Measurements from ENCODE around the gene TAF4. TPM values are rescaled to one million over a fixed set of nuclear protein-coding genes. Genes with fewer than 3 reads are reported as not detected.

Gene TAF4
- total RNA-seq, 4 donors from 2014 or later, result 12.0 to 19.9 (median 16.2) TPM

GRCh38 chr20:62042025-62042820, 23.5 kb downstream of the TAF4 start:
- Histone ChIP-seq H3K4me3 (no peak overlapping the region), H3K27me3 (no peaks in the 10 kb centered on the region), H3K4me1 (peaks cover 0 to 16% (median 11%) of the 10 kb centered on the region in 4 donors), H3K36me3 (no peaks in the 10 kb centered on the region), H3K9me3 (no peaks in the 10 kb centered on the region), H3K27ac (replicated peaks in 1 of 4) (no peak overlapping the region)
- no peak for DNase-seq (ENCODE audit: extremely low spot score)
- TF ChIP-seq EP300 (IDR thresholded peaks at IDR 0.05) (no peak), POLR2A (IDR thresholded peaks at IDR 0.05; ENCODE audit: low read depth) (no peak), POLR2AphosphoS5 (IDR thresholded peaks at IDR 0.05) (no peak), CTCF (IDR thresholded peaks at IDR 0.05) (no peak)
- 93% methylated on average over 21 of the region's 22 CpGs for WGBS
- intact Hi-C loops (cut with DNase I), result no loop called here

GRCh38 chr20:62040933-62041332, 24.7 kb downstream of the TAF4 start:
- DNase-seq (ENCODE audit: extremely low spot score), result no peak
- H3K27ac ChIP-seq (replicated peaks in 1 of 4), result no peak overlapping the region
- H3K4me3 ChIP-seq, result no peak overlapping the region
- WGBS, result 74% methylated on average over 13 of the region's 13 CpGs
- intact Hi-C loops (cut with DNase I), result no loop called here
- H3K27me3 ChIP-seq, result no peaks in the 10 kb centered on the region
- no peaks in the 10 kb centered on the region for H3K36me3 ChIP-seq
- no peak for TF ChIP-seq POLR2AphosphoS5 (IDR thresholded peaks at IDR 0.05)
- TF ChIP-seq EP300 (IDR thresholded peaks at IDR 0.05), result no peak
- no peak for TF ChIP-seq CTCF (IDR thresholded peaks at IDR 0.05)
- no peak for TF ChIP-seq POLR2A (IDR thresholded peaks at IDR 0.05; ENCODE audit: low read depth)
- no peaks in the 10 kb centered on the region for H3K9me3 ChIP-seq
- peaks cover 0 to 24% (median 11%) of the 10 kb centered on the region in 4 donors for H3K4me1 ChIP-seq

DNA sequence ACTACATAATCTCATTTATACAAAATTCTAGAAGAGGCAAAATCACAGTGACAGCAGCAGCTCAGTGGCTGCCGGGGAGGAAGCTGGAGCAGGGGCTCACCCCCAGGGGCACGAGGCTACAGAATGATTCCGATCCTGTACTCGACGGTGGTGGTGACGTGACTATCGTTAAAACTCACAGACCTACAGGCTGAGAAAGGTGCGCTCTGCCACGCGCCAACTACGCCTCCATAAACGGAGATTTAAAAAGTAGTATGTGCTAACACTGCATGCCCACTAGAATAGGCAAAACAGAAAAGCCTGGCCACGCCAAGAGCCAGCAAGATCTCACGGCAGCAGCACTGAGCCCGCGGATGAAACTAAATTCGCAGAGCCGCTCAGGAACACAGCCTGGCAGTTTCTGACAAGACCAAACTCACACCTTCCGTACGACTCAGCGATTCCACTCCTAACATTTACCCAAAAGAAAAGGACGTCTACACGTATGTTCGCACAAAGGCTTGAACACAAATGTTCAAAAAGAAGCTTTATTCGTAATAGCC, 25.2 kb downstream of the TAF4 start:
- no peaks in the 10 kb centered on the region for H3K27me3 ChIP-seq
- no peak overlapping the region for H3K27ac ChIP-seq (replicated peaks in 1 of 4)
- no peak for DNase-seq (ENCODE audit: extremely low spot score)
- H3K9me3 ChIP-seq, result no peaks in the 10 kb centered on the region
- TF ChIP-seq POLR2A (IDR thresholded peaks at IDR 0.05; ENCODE audit: low read depth) (no peak), EP300 (IDR thresholded peaks at IDR 0.05) (no peak), POLR2AphosphoS5 (IDR thresholded peaks at IDR 0.05) (no peak), CTCF (IDR thresholded peaks at IDR 0.05) (no peak)
- WGBS, result 87% methylated on average over 25 of the region's 25 CpGs
- H3K36me3 ChIP-seq, result no peaks in the 10 kb centered on the region
- no peak overlapping the region for H3K4me3 ChIP-seq
- H3K4me1 ChIP-seq, result peaks cover 0 to 24% (median 11%) of the 10 kb centered on the region in 4 donors
- intact Hi-C loops (cut with DNase I), result no loop called here

GRCh38 chr20:62039738-62040137, 25.9 kb downstream of the TAF4 start:
- H3K27me3 ChIP-seq, result no peaks in the 10 kb centered on the region
- H3K27ac ChIP-seq (replicated peaks in 1 of 4), result no peak overlapping the region
- intact Hi-C loops (cut with DNase I), result no loop called here
- H3K4me3 ChIP-seq, result no peak overlapping the region
- peaks cover 0 to 16% (median 6%) of the 10 kb centered on the region in 4 donors for H3K4me1 ChIP-seq
- H3K9me3 ChIP-seq, result no peaks in the 10 kb centered on the region
- TF ChIP-seq POLR2A (IDR thresholded peaks at IDR 0.05; ENCODE audit: low read depth) (no peak), EP300 (IDR thresholded peaks at IDR 0.05) (no peak), POLR2AphosphoS5 (IDR thresholded peaks at IDR 0.05) (no peak), CTCF (IDR thresholded peaks at IDR 0.05) (no peak)
- whole genome bisulfite sequencing, result 94% methylated on average over 6 of the region's 6 CpGs
- no peaks in the 10 kb centered on the region for H3K36me3 ChIP-seq
- no peak for DNase-seq (ENCODE audit: extremely low spot score)
